Endothelial cell of umbilical vein (primary cell): ENCODE results near the gene UBR3.

Experiments used
- EZH2 ChIP-seq: IDR thresholded peaks from 2 replicates; pipeline ENCODE4 v1.6.1; 2012; ENCODE audit warnings: borderline replicate concordance, low read depth, mild to moderate bottlenecking, moderate library complexity, low read length, inconsistent platforms; ENCODE audit not compliant: severe bottlenecking
- GATA2 ChIP-seq: IDR thresholded peaks from 2 replicates; pipeline ENCODE4 v1.7.0; 2011; ENCODE audit warnings: low read depth, mild to moderate bottlenecking, moderate library complexity, mixed read lengths, low read length; ENCODE audit not compliant: insufficient read length, insufficient read depth
- JUN ChIP-seq: IDR thresholded peaks from 2 replicates; pipeline ENCODE4 v1.6.1; 2011; ENCODE audit warnings: borderline replicate concordance, low read depth; ENCODE audit not compliant: insufficient read length, insufficient read depth
- MAX ChIP-seq: IDR thresholded peaks from 2 replicates; pipeline ENCODE4 v1.6.1; 2011; ENCODE audit not compliant: insufficient read depth, insufficient read length
- MYC ChIP-seq: IDR thresholded peaks from one replicate; pipeline ENCODE4 v1.6.1; 2011; ENCODE audit warnings: mild to moderate bottlenecking, low read depth, low read length
- POLR2A ChIP-seq: IDR thresholded peaks from 2 replicates; pipeline ENCODE4 v1.6.1; 2012; ENCODE audit warnings: low read depth, mild to moderate bottlenecking, control low read depth, low read length
- POLR2AphosphoS5 ChIP-seq: IDR thresholded peaks from 2 replicates; pipeline ENCODE4 v1.6.1; 2012; ENCODE audit warnings: low read depth, mild to moderate bottlenecking, control low read depth, low read length, moderate library complexity; ENCODE audit not compliant: insufficient read depth
- TF ChIP-seq, protein P1 (sequence below), 2 donors: IDR thresholded peaks; 1 replicate in 1 of 2; 2 replicates in 1 of 2; pipeline ENCODE4 v1.5.1; 2011; ENCODE audit warnings: low read length in 2 of 2, mild to moderate bottlenecking in 2 of 2, moderate library complexity in 2 of 2, control low read depth in 1 of 2, inconsistent platforms in 1 of 2, low read depth in 1 of 2; ENCODE audit not compliant: insufficient read depth in 1 of 2; ENCODE audit errors: extremely low read depth in 1 of 2

- TF ChIP-seq, protein P1, sequence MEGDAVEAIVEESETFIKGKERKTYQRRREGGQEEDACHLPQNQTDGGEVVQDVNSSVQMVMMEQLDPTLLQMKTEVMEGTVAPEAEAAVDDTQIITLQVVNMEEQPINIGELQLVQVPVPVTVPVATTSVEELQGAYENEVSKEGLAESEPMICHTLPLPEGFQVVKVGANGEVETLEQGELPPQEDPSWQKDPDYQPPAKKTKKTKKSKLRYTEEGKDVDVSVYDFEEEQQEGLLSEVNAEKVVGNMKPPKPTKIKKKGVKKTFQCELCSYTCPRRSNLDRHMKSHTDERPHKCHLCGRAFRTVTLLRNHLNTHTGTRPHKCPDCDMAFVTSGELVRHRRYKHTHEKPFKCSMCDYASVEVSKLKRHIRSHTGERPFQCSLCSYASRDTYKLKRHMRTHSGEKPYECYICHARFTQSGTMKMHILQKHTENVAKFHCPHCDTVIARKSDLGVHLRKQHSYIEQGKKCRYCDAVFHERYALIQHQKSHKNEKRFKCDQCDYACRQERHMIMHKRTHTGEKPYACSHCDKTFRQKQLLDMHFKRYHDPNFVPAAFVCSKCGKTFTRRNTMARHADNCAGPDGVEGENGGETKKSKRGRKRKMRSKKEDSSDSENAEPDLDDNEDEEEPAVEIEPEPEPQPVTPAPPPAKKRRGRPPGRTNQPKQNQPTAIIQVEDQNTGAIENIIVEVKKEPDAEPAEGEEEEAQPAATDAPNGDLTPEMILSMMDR (IDR thresholded peaks at IDR 0.05; ENCODE audit: extremely low read depth in 1 of 2, insufficient read depth in 1 of 2, low read depth in 1 of 2, low read length in 2 of 2) = no peak
- no peak for TF ChIP-seq POLR2A
- TF ChIP-seq POLR2AphosphoS5 = no peak
- no peak for TF ChIP-seq EZH2
- TF ChIP-seq GATA2 = no peak
- TF ChIP-seq MAX = no peak
- TF ChIP-seq MYC = no peak
- TF ChIP-seq JUN = no peak
Observed at GRCh38 chr2:170123593-170123992, 296.3 kb downstream of the UBR3 start.
